Measurements from ENCODE around the gene ZNF546.

ZNF546 gene

GRCh38 chr19:39969681-39970424, 27.0 kb upstream of the ZNF546 start:
- in situ Hi-C loops (cut with HindIII; ENCODE audit: low pct_unique_long_range_greater_than_20kb, low sequenced_read_pairs), result no loop called here
- no peak for TF ChIP-seq JUND (IDR thresholded peaks at IDR 0.05; ENCODE audit: low read depth)
- no peak for DNase-seq (ENCODE audit: low read depth in 1 of 2, low spot score in 1 of 2)

- TF ChIP-seq JUND (IDR thresholded peaks at IDR 0.05; ENCODE audit: low read depth), result no peak
- in situ Hi-C loops (cut with HindIII; ENCODE audit: low pct_unique_long_range_greater_than_20kb, low sequenced_read_pairs), result no loop called here
- DNase-seq (ENCODE audit: low read depth in 1 of 2, low spot score in 1 of 2), result peak in 1 of 2 experiments; percentile 13
Measured at GRCh38 chr19:39970425-39970674, 26.5 kb upstream of the ZNF546 start.

GRCh38 chr19:39970675-39971379, 26.0 kb upstream of the ZNF546 start, which contains the start of gene PSMC4:
TSS of gene PSMC4 (plus strand) at chr19:39971165. CDS start at chr19:39971203, 38 bp downstream.
- in situ Hi-C loops (cut with HindIII; ENCODE audit: low pct_unique_long_range_greater_than_20kb, low sequenced_read_pairs), result no loop called here
- DNase-seq (ENCODE audit: low read depth in 1 of 2, low spot score in 1 of 2), result peak; percentile 79 to 98
- no peak for TF ChIP-seq JUND (IDR thresholded peaks at IDR 0.05; ENCODE audit: low read depth)

- no peak for DNase-seq (ENCODE audit: low read depth in 1 of 2, low spot score in 1 of 2)
- in situ Hi-C loops (cut with HindIII; ENCODE audit: low pct_unique_long_range_greater_than_20kb, low sequenced_read_pairs), result no loop called here
- no peak for TF ChIP-seq JUND (IDR thresholded peaks at IDR 0.05; ENCODE audit: low read depth)
Measured at GRCh38 chr19:39971380-39972035, 25.4 kb upstream of the ZNF546 start.

GRCh38 chr19:39974377-39975155, 22.3 kb upstream of the ZNF546 start:
- no peak for DNase-seq (ENCODE audit: low read depth in 1 of 2, low spot score in 1 of 2)
- in situ Hi-C loops (cut with HindIII; ENCODE audit: low pct_unique_long_range_greater_than_20kb, low sequenced_read_pairs), result no loop called here
- no peak for TF ChIP-seq JUND (IDR thresholded peaks at IDR 0.05; ENCODE audit: low read depth)

- in situ Hi-C loops (cut with HindIII; ENCODE audit: low pct_unique_long_range_greater_than_20kb, low sequenced_read_pairs), result no loop called here
- no peak for DNase-seq (ENCODE audit: low read depth in 1 of 2, low spot score in 1 of 2)
- no peak for TF ChIP-seq JUND (IDR thresholded peaks at IDR 0.05; ENCODE audit: low read depth)
Measured at GRCh38 chr19:39982883-39983282, 14.0 kb upstream of the ZNF546 start.

GRCh38 chr19:39983695-39984300, 13.1 kb upstream of the ZNF546 start:
- DNase-seq (ENCODE audit: low read depth in 1 of 2, low spot score in 1 of 2), result no peak
- no peak for TF ChIP-seq JUND (IDR thresholded peaks at IDR 0.05; ENCODE audit: low read depth)
- in situ Hi-C loops (cut with HindIII; ENCODE audit: low pct_unique_long_range_greater_than_20kb, low sequenced_read_pairs), result no loop called here

GRCh38 chr19:39986643-39987042, 10.2 kb upstream of the ZNF546 start:
- TF ChIP-seq JUND (IDR thresholded peaks at IDR 0.05; ENCODE audit: low read depth), result no peak
- in situ Hi-C loops (cut with HindIII; ENCODE audit: low pct_unique_long_range_greater_than_20kb, low sequenced_read_pairs), result no loop called here
- no peak for DNase-seq (ENCODE audit: low read depth in 1 of 2, low spot score in 1 of 2)

- in situ Hi-C loops (cut with HindIII; ENCODE audit: low pct_unique_long_range_greater_than_20kb, low sequenced_read_pairs), result no loop called here
Measured at GRCh38 chr19:39987167-39987566, 9.7 kb upstream of the ZNF546 start.

GRCh38 chr19:39987596-39987995, 9.3 kb upstream of the ZNF546 start:
- in situ Hi-C loops (cut with HindIII; ENCODE audit: low pct_unique_long_range_greater_than_20kb, low sequenced_read_pairs), result no loop called here
- DNase-seq (ENCODE audit: low read depth in 1 of 2, low spot score in 1 of 2), result no peak
- no peak for TF ChIP-seq JUND (IDR thresholded peaks at IDR 0.05; ENCODE audit: low read depth)

More at GRCh38 chr19:39987167-39987566, 9.7 kb upstream of the ZNF546 start:
- no peak for TF ChIP-seq JUND (IDR thresholded peaks at IDR 0.05; ENCODE audit: low read depth)
- DNase-seq (ENCODE audit: low read depth in 1 of 2, low spot score in 1 of 2), result no peak

- no peak for DNase-seq (ENCODE audit: low read depth in 1 of 2, low spot score in 1 of 2)
- TF ChIP-seq JUND (IDR thresholded peaks at IDR 0.05; ENCODE audit: low read depth), result no peak
- in situ Hi-C loops (cut with HindIII; ENCODE audit: low pct_unique_long_range_greater_than_20kb, low sequenced_read_pairs), result no loop called here
Measured at GRCh38 chr19:39993605-39994004, 3.3 kb upstream of the ZNF546 start.

- in situ Hi-C loops (cut with HindIII; ENCODE audit: low pct_unique_long_range_greater_than_20kb, low sequenced_read_pairs), result no loop called here
- DNase-seq (ENCODE audit: low read depth in 1 of 2, low spot score in 1 of 2), result no peak
- TF ChIP-seq JUND (IDR thresholded peaks at IDR 0.05; ENCODE audit: low read depth), result no peak
Measured at GRCh38 chr19:39994361-39994760, 2.5 kb upstream of the ZNF546 start.

Data from T47D (cell line).